ENCODE measurements around the gene LRIT3.
"Not testable (repeated sequence)": the region's sequence is repeated elsewhere in the genome, so short reads cannot be mapped to it uniquely, and the experiment has no call there.

LRIT3 gene

GRCh38 chr4:109818268-109818667 is 29.6 kb upstream of the LRIT3 start:
- DNase-seq (ENCODE audit: low spot score in 2 of 2) = no peak
- Histone ChIP-seq H3K4me3 (no peak overlapping the region), H3K36me3 (replicated peaks) (peaks cover 52% of the 10 kb centered on the region), H3K4me1 (peaks cover 13% of the 10 kb centered on the region; the same call in 1 of the 2 replicates), H3K9me3 (no peaks in the 10 kb centered on the region), H3K27me3 (ENCODE audit: low read depth) (no peaks in the 10 kb centered on the region)
- in situ Hi-C loops (cut with MboI; ENCODE audit: low sequenced_read_pairs) = no loop called here

- H3K27me3 ChIP-seq (ENCODE audit: low read depth) = no peaks in the 10 kb centered on the region
- no peak overlapping the region for H3K4me3 ChIP-seq
- H3K36me3 ChIP-seq (replicated peaks) = peaks cover 68% of the 10 kb centered on the region
- H3K9me3 ChIP-seq = no peaks in the 10 kb centered on the region
- DNase-seq (ENCODE audit: low spot score in 2 of 2) = no peak
- in situ Hi-C loops (cut with MboI; ENCODE audit: low sequenced_read_pairs) = no loop called here
- peaks cover 9% of the 10 kb centered on the region; the same call in 1 of the 2 replicates for H3K4me1 ChIP-seq
These were observed 27.3 kb upstream of the LRIT3 start for GRCh38 chr4:109820563-109820962.

- peaks cover 68% of the 10 kb centered on the region for H3K36me3 ChIP-seq (replicated peaks)
- in situ Hi-C loops (cut with MboI; ENCODE audit: low sequenced_read_pairs) = no loop called here
- no peak for DNase-seq (ENCODE audit: low spot score in 2 of 2)
- no peaks in the 10 kb centered on the region for H3K27me3 ChIP-seq (ENCODE audit: low read depth)
- no peak overlapping the region for H3K4me3 ChIP-seq
- H3K9me3 ChIP-seq = no peaks in the 10 kb centered on the region
- H3K4me1 ChIP-seq = peaks cover 9% of the 10 kb centered on the region; the same call in 1 of the 2 replicates
These were observed 26.7 kb upstream of the LRIT3 start for GRCh38 chr4:109821185-109821584.

DNA sequence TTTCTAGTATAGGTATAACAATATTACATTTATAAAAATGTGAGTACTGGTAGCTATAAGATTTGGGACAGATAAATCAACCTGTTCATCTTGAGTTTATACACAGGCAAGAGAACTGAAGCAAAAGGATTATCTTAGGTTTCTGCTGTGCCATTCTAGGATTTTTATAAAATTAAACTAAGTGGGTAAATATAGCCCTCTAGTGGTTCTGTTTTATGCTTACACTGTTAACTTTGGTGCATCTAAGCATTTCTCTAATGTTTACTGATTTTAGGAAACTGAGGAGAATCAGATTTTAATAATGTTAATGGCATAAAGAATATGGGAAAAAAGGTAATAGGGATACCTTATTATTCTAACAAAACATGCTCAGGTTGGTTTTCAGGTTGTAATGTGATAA is 21.2 kb upstream of the LRIT3 start:
- Histone ChIP-seq H3K4me3 (no peak overlapping the region), H3K36me3 (replicated peaks) (peaks cover 28% of the 10 kb centered on the region), H3K27me3 (ENCODE audit: low read depth) (no peaks in the 10 kb centered on the region), H3K4me1 (peaks cover 7% of the 10 kb centered on the region), H3K9me3 (no peaks in the 10 kb centered on the region)
- DNase-seq (ENCODE audit: low spot score in 2 of 2) = peak in 1 of 2 experiments; percentile 42
- in situ Hi-C loops (cut with MboI; ENCODE audit: low sequenced_read_pairs) = no loop called here

GRCh38 chr4:109827672-109828071 is 20.2 kb upstream of the LRIT3 start, which contains the start of gene RRH:
TSS of gene RRH (plus strand) at chr4:109827972. CDS start at chr4:109828028, 56 bp downstream.
- no peaks in the 10 kb centered on the region for H3K9me3 ChIP-seq
- H3K4me3 ChIP-seq = no peak within 1 kb of the TSS
- H3K4me1 ChIP-seq = peaks cover 7% of the 10 kb centered on the region
- in situ Hi-C loops (cut with MboI; ENCODE audit: low sequenced_read_pairs) = no loop called here
- DNase-seq (ENCODE audit: low spot score in 2 of 2) = peak in 1 of 2 experiments; percentile 45
- no peaks in the 10 kb centered on the region for H3K27me3 ChIP-seq (ENCODE audit: low read depth)
- H3K36me3 ChIP-seq (replicated peaks) = peaks cover 21% of the 10 kb centered on the region

- DNase-seq (ENCODE audit: low spot score in 2 of 2) = no peak
- Histone ChIP-seq H3K27me3 (ENCODE audit: low read depth) (no peaks in the 10 kb centered on the region), H3K4me1 (no peaks in the 10 kb centered on the region), H3K9me3 (no peaks in the 10 kb centered on the region), H3K4me3 (no peak overlapping the region), H3K36me3 (replicated peaks) (no peaks in the 10 kb centered on the region)
- in situ Hi-C loops (cut with MboI; ENCODE audit: low sequenced_read_pairs) = no loop called here
These were observed 14.2 kb upstream of the LRIT3 start for GRCh38 chr4:109833756-109834155.

DNA sequence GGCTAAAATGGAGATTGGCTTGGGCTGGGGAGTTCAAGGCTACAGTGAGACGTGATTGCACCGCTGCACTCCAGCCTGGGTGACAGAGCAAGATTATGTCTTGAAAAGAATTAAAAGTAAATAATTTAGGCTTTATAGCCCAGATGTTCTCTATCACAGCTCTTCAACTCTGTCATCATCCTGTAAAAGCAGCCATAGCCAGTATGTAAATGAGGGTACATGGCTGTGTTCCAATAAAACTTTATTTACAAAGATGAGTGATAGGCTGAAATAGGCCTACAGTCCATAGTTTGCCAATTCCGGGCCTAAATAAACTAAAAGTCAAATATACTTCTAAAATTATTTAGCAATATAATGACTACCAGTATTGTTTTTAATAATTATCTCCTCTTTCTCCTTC is 10.9 kb upstream of the LRIT3 start:
- no peaks in the 10 kb centered on the region for H3K9me3 ChIP-seq
- H3K27me3 ChIP-seq (ENCODE audit: low read depth) = no peaks in the 10 kb centered on the region
- DNase-seq (ENCODE audit: low spot score in 2 of 2) = no peak
- H3K4me3 ChIP-seq = no peak overlapping the region
- no peaks in the 10 kb centered on the region for H3K4me1 ChIP-seq
- H3K36me3 ChIP-seq (replicated peaks) = no peaks in the 10 kb centered on the region
- in situ Hi-C loops (cut with MboI; ENCODE audit: low sequenced_read_pairs) = no loop called here

- Histone ChIP-seq H3K4me3 (no peak overlapping the region), H3K36me3 (replicated peaks) (no peaks in the 10 kb centered on the region), H3K4me1 (peaks cover 26% of the 10 kb centered on the region), H3K27me3 (ENCODE audit: low read depth) (no peaks in the 10 kb centered on the region), H3K9me3 (no peaks in the 10 kb centered on the region)
- in situ Hi-C loops (cut with MboI; ENCODE audit: low sequenced_read_pairs) = no loop called here
- no peak for DNase-seq (ENCODE audit: low spot score in 2 of 2)
These were observed 1.4 kb upstream of the LRIT3 start for GRCh38 chr4:109846395-109847098.

DNA sequence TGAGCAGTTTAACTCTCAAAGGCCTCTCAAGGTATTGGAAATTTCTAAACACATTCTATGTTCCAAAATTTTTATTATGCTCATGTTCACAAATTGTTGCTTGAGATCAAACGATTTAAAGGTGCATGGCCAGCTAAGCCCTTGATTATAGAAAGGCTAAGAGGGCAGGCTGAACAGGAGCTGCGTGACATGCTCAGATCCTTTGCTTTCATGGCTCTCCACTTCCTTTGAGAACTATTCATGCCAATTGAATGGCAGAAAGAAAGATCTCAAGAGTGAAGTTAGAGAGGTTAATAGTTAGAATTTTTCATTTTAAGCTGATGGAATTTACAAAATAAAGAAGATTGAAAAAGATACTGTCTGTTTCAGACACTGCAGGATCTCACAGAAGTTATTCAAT is 594 bp downstream of the LRIT3 start:
- in situ Hi-C loops (cut with MboI; ENCODE audit: low sequenced_read_pairs) = no loop called here
- H3K27me3 ChIP-seq (ENCODE audit: low read depth) = no peaks in the 10 kb centered on the region
- peak; percentile 26 to 53 for DNase-seq (ENCODE audit: low spot score in 2 of 2)
- no peaks in the 10 kb centered on the region for H3K9me3 ChIP-seq
- no peaks in the 10 kb centered on the region for H3K36me3 ChIP-seq (replicated peaks)
- H3K4me1 ChIP-seq = peaks cover 26% of the 10 kb centered on the region
- H3K4me3 ChIP-seq = no peak overlapping the region

DNA sequence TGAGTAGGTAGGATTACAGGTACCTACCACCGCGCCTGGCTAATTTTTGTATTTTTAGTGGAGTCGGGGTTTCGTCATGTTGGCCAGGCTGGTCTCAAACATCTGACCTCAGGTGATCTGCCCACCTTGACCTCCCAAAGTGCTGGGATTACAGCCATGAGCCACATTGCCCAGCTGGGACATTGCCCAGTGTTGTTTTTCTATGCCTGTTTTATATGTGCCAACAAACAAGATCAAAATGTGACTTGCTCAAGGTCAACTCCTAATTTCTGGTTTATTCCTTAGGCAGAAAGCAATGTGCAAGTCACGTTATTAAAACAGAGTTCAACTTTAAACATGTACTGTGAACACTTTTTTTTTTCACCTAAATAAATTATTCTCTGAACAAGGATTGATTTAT is 2.7 kb downstream of the LRIT3 start:
- Histone ChIP-seq H3K27me3 (ENCODE audit: low read depth) (no peaks in the 10 kb centered on the region), H3K9me3 (no peaks in the 10 kb centered on the region), H3K36me3 (replicated peaks) (no peaks in the 10 kb centered on the region), H3K4me3 (no peak overlapping the region), H3K4me1 (peaks cover 26% of the 10 kb centered on the region)
- DNase-seq (ENCODE audit: low spot score in 2 of 2) = no peak
- in situ Hi-C loops (cut with MboI; ENCODE audit: low sequenced_read_pairs) = no loop called here

GRCh38 chr4:109859426-109860300 is 11.8 kb downstream of the LRIT3 start:
- H3K36me3 ChIP-seq (replicated peaks); H3K4me3 ChIP-seq; in situ Hi-C loops (cut with MboI; ENCODE audit: low sequenced_read_pairs); H3K27me3 ChIP-seq (ENCODE audit: low read depth); DNase-seq (ENCODE audit: low spot score in 2 of 2); H3K9me3 ChIP-seq: not testable (repeated sequence)
- peaks cover 10% of the 10 kb centered on the region for H3K4me1 ChIP-seq

DNA sequence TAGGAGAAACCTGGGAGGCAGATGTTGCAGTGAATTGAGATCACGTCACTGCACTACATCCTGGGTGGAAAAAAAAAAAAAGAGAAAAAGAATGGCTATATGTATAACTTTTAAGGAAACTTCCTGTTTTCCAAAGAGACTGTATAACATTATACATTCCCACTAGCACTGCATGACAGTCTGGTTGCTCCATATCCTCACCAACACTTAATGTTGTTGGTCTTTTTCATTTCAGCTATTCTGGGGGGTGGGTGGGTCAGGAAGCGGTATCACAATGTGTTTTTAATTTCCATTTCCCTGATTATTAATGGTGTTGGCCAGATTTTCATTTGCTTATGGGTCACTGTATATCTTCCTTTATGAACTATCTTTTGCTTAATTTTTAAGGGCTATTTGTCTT is 13.4 kb downstream of the LRIT3 start:
- Histone ChIP-seq H3K9me3 (no peaks in the 10 kb centered on the region), H3K4me3 (no peak overlapping the region), H3K27me3 (ENCODE audit: low read depth) (no peaks in the 10 kb centered on the region), H3K4me1 (peaks cover 10% of the 10 kb centered on the region), H3K36me3 (replicated peaks) (no peaks in the 10 kb centered on the region)
- in situ Hi-C loops (cut with MboI; ENCODE audit: low sequenced_read_pairs) = no loop called here
- DNase-seq (ENCODE audit: low spot score in 2 of 2) = no peak

DNA sequence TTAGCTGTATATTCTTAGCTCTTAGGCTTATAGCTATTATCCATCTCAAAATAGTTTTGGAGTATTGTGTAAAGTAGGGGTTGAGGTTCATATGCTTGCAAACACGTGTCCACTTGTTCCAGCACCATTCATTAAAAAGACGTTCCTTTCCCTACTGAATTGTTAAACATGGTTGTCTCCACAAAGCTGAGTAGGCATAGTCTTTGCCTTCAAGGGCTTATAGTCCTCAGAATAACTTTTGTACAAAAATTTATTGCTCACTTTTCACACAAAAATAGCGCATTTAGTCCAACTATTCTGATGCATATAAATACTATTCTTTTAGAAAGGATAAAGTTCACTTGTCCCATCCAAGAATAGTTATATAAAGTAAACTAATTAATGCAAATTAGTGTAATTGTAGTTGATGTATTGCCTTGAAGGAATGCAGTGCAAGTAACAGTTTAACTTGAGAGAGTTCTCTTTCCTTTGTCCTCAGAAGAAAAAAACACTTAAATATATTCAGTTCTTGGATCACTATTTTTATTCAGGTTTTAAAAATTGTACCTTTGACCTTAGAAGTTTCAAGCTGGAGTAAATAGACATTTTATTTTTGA is 14.1 kb downstream of the LRIT3 start:
- peak; percentile 37 to 97 for DNase-seq (ENCODE audit: low spot score in 2 of 2)
- Histone ChIP-seq H3K36me3 (replicated peaks) (no peaks in the 10 kb centered on the region), H3K4me3 (no peak overlapping the region), H3K9me3 (no peaks in the 10 kb centered on the region), H3K27me3 (ENCODE audit: low read depth) (no peaks in the 10 kb centered on the region), H3K4me1 (peaks cover 10% of the 10 kb centered on the region)
- in situ Hi-C loops (cut with MboI; ENCODE audit: low sequenced_read_pairs) = no loop called here

GRCh38 chr4:109864134-109864533 is 16.2 kb downstream of the LRIT3 start:
- H3K4me3 ChIP-seq = no peak overlapping the region
- no peaks in the 10 kb centered on the region for H3K27me3 ChIP-seq (ENCODE audit: low read depth)
- H3K36me3 ChIP-seq (replicated peaks) = no peaks in the 10 kb centered on the region
- DNase-seq (ENCODE audit: low spot score in 2 of 2) = no peak
- in situ Hi-C loops (cut with MboI; ENCODE audit: low sequenced_read_pairs) = no loop called here
- no peaks in the 10 kb centered on the region for H3K9me3 ChIP-seq
- H3K4me1 ChIP-seq = peaks cover 10% of the 10 kb centered on the region
